NAMALWA (cell line): ENCODE data around the gene SLC7A11.
A peak's percentile ranks its signal among the peaks of the same experiment; 100 is the strongest.
"Not testable (repeated sequence)": the region's sequence is repeated elsewhere in the genome, so short reads cannot be mapped to it uniquely, and the experiment has no call there.

ENCODE experiments used
- DNase-seq: peaks from one replicate; pipeline ENCODE4 v3.0.0-alpha.2; 2015; ENCODE audit warnings: low spot score

Gene SLC7A11

DNA sequence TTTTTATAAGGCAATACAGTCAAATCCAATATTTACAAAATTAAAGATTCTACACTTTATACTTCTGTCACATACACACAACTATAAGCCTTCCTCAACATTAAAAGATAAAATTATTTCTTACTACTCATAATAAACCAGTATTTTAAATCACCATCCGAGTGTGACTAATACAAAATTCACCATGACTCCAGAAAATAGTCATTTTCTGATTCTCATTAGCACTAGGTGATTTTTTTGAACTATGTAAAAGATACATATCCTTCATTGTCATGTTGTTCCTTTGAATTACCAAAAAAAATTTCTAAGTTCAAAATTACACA is 646 bp upstream of the SLC7A11 start:
- DNase-seq: no peak

DNA sequence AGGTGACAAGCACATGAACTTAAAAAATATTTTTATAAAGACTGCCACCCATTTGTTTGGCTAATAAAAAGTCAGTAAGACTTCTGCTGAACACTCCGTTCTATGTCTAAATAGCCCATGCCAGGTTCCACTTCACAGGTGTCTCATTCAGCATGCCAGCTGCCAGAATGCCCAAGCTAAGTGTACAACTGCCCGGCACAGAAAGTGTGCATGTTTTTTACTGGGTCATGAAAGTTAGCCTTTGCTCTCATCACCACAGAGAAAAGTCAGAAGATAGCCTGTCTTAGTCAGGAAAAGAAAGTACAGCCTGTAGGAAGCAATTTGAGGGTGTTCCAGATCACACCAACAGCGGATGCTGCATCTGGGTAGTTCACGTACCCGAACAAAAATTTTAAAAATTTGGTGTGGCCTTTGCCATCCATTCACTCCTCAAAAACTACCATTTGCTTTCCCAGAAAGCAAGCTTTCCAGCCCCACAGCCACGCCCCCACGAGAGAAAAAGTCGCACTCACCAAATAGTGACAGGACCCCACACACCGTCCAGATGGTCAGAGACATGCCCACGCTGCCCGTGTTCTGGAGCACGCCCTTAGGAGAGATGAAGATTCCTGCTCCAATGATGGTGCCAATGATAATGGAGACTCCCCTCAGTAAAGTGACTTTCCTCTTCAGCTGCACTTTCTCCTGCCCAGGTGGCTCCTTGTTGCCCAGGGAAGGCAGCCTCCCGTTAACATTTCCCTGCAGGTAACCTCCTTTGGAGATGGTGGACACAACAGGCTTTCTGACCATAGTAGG is 671 bp downstream of the SLC7A11 start:
- DNase-seq: peak; percentile 50

DNA sequence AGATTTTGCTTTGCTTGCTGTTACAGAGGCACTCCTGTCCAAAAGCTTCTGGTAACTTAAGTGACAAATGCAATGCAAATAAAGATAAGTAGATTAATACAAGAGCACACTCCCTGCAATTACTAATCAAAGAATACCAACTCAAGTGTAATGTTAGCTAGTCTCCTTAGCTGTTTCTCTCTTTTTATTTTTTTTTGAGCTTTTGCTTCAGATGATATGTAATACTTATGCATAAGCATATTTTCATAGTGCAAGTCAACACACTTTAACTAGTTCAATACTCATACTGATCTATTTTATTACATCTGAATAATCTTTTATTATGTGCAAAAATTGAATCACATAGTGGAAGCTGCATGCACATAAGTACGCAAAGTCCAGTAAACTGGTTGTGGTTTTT is 2.7 kb downstream of the SLC7A11 start:
- peak; percentile 12 for DNase-seq

DNA sequence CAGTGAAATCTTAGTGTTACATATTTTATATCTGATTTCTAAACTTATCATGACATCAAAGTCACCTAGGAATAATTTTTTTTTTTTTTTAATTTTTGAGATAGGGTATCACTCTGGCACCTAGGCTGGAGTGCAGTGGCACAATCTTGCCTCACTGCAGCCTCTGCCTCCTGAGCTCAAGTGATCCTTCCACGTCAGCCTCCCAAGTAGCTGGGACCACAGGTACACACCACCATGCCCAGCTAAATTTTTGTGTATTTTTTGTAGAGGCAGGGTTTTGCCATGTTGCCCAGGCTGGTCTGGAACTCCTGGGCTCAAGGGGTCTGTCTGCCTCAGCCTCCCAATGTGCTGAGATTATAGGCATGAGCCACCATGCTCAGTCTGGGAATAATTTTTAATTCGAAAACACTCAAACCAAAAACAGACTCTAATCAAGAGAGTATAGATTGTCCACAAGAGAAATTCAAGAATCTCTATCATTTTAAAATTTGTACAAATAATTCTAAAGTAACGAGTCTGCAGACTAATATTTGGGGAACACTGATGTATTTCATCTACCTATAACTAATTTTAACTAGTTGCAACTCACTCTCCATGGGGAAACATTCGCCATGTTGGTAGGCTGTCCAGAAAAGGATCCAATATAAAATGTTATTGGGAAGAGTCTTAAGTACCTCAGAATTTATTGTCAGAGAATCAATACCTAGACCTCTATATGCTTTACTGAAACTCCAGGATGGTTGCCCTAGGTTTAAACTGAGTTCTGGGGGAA is 3.4 kb downstream of the SLC7A11 start:
- no peak for DNase-seq

DNA sequence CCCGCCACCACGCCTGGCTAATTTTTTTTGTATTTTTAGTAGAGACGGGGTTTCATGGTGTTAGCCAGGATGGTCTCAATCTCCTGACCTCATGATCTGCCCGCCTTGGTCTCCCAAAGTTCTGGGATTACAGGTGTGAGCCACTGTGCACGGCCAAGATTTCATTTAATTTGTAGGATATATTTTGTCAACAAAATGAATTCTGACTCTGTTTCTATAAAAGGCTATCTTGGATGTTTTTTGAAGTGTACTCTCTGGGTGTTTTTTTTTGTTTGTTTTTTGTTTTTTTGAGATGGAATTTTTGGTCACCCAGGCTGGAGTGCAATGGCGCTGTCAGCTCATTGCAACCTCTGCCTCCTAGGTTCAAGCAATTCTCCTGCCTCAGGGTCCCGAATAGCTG is 5.0 kb downstream of the SLC7A11 start:
- DNase-seq: not testable (repeated sequence)

DNA sequence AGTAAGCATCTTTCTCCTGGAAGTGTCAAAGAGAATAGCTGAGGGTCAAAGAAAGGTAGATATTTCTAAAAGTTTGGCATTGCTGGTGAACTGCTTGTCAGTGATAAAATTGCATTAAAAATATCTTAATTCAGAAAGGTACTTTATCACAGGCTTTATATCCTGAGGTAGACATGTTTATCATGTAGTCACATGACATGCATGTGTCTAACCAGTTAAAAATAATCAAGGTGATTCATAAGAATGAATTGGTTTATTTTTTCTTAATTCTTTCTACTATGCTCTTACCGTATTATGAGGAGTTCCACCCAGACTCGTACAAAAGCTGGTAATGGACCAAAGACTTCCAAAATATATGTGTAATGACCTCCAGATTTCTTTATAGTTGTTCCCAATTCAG is 6.1 kb downstream of the SLC7A11 start:
- no peak for DNase-seq

DNA sequence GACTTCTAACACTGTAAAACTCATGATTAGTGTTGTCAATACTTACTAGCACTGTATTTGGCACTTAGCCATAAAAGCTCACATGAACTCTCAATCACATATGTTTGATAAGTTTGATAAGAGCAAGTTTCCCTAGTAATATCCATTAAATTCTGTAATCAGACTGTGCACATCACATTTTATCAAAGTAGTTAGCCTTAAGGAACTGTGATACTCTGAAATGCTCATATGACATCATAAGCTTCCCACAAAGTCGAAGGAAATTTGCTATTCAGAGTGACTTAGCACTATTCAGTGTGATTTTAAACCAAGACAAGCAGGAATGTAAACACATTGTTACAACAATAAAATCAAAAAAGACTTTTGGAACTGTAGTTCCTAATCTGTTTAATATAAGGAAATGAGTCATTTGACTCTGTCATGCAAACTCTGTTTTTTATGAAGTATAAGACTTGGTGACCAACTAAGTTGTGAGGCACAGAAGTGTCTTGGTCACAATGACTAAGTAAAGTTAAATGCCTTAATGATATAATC is 6.7 kb downstream of the SLC7A11 start:
- peak; percentile 15 for DNase-seq

DNA sequence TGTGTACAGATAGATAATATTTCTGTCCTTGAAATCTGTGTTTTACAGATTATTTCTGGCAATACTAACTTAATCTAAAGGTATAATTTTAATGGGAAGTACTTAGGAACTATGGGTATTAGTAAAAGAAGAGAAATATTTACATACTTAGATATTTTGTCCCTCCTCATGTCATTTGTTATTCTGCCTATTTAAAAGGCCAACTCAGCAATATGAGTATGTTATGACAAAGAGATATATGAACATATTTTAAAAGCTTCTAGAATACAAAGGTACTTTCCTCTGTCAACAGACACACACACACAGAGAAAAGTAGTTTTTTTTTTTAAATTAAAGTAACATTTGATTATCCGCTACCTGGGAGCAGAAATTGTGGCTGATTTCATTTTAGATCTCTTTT is 7.9 kb downstream of the SLC7A11 start:
- DNase-seq: no peak

DNA sequence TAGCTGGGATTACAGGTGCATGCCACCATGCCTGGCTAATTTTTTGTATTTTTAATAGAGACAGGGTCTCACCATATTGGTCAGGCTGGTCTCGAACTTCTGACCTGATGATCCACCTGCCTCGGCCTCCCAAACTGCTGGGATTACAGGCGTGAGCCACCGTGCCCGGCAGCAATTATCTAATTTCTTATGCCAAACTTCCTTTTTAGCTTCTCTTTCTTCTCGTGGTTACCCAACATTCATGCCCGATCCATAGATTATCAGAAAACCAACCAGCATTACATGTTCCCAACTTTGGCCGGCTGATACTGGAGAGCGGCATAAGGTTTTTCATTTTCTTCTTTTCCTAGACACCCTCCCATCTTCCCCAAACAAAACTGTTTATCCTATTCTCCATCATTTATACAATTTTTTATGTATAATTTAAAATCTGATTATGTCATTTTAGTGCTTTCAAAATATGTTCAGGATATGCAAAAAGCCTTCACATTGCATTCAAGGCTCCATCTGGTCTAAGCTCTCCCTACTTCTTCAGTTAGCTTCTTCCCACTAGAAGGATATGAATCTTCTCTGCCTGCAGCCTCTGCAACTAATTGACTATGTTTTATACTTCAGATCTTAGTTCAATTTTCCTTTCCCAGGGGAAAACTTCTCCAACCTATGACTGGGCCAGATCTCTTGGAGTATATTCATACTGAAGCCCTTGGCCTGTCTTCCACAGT is 8.7 kb downstream of the SLC7A11 start:
- no peak for DNase-seq

DNA sequence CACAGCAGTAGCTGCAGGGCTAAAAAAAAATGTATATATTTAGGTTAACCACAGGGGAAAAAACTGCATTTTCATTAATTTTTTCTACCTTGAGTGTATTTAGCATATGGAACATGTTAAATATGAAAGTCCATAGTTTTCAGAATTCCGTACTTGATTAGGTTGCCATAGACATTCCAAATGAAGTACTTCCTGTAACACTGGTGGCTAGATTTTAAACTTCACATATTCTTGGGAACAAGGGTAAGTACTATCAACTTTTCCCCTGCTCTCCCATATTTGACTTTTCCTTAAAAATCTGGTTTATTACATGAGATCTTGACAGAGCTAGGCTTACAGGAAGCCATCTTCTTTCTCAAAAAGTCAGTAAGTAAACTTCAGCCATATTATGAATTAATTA is 9.8 kb downstream of the SLC7A11 start:
- DNase-seq: no peak

DNA sequence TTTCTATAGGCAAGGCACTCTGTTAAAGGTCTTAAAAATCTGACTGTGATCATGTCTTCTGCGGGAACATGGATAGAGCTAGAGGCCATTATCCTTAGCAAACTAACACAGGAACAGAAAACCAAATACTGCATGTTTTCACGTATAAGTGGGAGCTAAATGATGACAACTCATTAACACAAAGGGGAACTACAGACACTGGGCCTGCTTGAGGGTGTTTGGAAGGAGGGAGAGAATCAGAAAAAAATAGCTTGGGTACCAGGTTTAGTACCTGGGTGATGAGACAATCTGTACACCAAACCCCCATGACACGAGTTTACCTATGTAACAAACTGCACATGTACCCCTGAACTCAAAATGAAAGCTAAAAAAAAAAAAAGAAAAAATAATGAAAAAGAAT is 12.1 kb downstream of the SLC7A11 start:
- no peak for DNase-seq

DNA sequence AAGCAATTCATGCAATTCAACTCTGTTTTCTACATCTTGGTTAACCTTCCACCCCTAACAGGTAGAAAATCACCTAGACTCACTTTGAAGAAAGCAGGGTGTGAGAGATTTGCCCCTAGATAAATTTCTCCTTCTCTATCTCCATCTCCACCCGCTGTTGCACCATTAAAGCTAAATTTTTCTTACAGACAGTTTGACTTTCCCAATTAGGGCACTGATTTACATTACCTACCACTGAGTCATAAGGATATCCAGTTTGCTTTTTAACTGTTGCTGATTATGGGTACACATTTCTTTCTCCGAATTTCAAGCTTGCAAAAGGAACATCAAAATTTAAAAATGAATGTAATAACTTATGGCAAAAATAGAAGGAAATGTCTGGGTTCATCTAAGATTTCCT is 13.0 kb downstream of the SLC7A11 start:
- DNase-seq: no peak

DNA sequence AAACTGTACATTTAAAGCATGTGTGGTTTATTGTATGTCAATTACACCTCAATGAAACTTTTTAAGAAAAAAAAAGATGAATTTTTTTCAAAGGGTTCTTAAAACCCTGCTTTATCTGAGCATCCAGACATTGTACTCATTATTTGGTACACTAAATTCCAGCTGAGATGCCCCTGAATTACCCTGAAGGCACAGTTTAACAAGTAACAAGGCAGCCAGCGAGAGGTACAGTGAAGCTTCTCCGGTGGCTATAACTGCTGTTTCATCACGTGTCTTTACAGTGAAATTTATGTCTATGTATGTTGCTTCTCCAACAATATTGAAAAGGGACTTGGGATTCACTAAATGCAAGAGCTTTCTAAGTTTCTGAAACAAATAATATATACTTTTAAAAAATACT is 15.8 kb downstream of the SLC7A11 start:
- no peak for DNase-seq

DNA sequence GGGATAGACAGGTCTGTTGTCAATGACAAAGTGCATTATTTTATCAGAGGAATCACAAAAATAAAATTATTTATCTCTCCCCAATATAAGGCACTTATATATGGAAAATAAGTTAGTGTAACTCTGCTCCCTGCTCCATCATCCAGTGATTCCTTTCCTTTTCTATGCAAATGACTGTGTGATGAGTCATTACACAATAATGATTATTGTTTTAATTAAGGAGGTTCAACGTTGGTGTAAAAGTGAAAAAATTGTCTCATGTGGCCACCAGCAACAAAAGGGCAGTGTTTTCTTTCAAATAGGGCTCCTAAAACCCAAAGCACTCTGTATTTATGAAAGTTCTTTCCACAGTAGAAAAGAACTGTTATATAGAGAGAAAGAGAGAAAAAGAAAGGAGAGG is 16.7 kb downstream of the SLC7A11 start:
- DNase-seq: no peak

DNA sequence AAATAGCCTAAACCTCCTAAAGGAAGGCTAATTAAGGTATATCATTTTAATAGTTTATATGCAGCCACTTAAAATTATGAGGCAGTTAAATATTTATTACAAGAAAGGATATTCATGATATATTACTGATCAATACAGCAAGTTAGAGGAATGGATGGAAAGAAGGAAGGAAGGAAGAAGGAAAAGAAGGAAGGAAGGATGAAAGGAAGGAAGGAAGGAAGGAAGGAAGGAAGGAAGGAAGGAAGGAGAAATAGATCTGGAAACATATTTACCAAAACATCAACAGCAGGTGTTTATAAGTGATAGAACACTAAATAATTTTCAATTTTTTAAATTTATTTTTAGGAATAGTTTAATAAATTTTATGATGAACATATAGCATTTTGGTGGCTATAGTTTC is 17.5 kb downstream of the SLC7A11 start:
- no peak for DNase-seq

DNA sequence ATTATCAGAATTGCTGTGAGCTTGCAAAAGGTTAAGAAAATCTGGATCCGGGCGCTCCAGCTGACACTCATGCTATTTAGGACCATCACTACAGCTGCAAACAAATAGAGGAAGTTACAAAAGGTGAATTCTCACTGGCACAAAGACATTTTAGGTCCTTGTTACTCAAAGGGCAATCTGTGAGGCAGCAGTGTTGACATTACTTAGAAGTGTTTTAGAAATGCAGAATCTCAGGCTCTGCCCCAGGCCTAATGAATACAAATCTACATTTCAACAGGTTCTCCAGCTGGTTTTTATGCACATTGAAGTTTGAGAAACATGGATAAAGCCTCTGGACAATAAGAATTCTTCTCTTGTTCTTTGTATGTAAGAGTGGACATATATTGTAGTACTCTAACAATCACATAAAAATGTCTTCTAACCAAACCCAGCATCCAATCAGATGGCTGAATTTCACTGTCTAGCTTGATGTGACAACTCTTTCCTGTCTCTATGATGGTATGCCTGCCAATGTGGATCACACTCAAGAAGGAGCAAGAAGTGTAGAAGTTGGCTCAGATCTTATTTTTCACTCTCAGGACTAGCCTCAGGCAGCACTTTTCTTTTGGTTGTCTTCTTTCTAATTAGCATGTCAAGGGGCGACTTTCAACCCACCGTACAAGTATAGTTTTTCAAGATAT is 18.8 kb downstream of the SLC7A11 start:
- peak; percentile 55 for DNase-seq

DNA sequence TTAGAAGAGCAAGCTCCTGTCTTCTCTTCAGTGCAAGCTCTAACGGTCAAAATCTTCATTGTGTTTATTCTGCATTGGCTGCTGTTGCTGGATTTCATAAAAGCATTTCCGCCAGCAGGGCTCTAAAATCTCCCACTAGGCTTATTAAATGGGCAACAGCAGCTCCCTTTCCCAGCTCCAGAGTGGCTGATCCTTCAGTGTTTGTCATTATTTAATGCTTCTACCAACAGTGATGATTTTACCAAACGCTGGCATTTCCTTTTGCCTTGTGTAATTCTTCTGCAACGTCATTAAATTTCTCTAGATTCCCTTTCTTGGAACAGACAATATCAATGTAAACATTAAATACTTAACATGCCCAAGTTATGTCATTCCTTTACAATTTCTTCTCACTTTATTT is 20.1 kb downstream of the SLC7A11 start:
- no peak for DNase-seq

DNA sequence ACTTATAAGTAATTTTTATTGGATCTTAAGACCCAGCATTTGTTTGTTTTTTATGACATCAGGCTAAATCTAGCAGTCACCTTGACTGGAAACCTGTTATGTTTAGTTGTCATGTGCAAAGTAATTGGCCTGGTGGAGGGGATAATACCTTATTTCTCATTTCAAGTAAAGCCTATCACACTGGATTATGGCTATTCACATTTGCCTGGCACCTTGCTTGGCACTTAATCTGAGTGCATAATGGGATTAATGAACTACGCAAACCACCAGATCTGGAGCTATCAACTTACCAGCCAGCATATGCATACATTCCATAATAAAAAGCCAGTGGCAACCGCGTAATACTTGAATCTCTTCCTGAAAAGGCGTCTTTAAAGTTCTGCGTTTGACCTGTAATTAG is 23.2 kb downstream of the SLC7A11 start:
- no peak for DNase-seq

DNA sequence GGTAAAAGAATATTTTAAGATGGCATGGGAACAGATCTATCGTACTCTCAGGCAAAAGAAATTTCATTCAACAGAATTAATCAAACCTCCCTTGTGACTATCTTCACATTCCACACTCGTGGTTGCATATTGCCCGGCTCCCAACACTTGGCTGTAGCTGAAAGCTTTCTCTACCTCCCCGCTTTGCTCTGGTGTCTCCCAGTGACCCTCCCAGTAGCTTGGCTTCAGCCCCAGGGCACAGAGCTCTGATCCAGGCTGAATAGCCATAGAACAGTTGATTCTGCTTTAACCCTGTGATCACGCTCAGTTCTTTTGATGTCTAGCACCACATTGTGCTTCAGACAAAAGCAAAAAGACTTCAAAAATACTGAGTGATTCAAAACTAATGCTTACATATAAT is 24.6 kb downstream of the SLC7A11 start:
- DNase-seq: no peak

DNA sequence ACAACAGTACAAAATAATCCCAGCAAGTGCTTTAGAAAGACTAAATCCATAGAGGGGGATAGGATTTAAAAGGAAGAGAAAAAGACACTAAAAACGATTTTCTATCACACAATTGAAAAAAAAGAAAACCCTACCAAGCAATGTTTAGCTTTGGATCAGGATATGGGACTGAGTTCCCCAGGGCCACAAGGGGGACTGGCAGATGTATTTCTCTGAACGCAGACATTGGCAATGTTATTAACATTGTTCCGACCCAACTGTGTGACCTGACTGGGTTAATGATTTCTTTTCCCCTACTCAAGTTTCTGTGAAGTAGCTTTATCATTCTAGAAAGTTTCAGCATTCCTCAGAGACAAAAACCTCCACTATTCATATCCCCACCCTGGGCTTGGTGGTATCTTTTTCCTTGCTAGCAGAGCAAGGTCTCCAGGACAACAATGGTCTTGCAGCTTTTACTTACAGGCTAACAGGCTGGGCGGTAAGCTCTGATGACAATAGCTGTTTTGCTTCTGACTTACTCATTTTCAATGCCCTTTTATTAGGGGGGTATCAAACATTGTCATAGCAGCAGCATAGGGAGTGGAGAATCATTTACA is 25.8 kb downstream of the SLC7A11 start:
- DNase-seq: no peak

DNA sequence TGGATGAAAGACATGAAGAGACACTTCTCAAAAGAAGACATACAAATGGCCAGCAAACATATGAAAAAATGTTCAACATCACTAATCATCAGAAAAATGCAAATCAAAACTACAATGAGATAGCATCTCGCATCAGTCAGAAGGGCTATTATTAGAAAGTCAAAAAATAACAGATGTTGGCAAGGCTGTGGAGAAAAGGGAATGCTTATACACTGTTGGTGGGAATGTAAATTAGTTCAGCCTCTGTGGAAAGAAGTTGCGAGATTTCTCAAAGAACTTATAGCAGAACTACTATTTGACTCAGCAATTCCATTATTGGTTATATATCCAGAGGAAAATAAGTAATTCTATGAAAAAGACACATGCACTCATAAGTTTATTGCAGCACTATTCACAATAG is 31.6 kb downstream of the SLC7A11 start:
- DNase-seq: not testable (repeated sequence)

DNA sequence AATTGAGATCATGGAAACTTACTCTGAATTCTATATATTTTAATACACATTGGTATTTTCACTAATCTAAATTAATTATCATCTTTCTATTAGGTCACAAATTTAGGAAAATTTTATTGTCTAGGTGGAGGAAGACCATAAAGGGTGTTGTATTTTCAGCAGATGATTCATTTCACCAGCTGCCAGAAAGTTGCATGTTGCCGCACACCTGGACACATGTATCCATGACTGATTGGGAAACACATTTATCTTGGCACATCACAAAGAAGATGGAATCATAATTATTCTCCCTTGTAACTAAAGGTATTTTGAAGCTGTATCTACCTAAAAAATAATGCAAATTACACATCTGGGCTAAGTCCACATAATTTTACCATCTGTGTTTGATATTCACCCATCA is 33.1 kb downstream of the SLC7A11 start:
- DNase-seq: no peak
